HG03039 (cell line): Measurements from ENCODE around the gene FAM163B.
"Not testable (repeated sequence)": the region's sequence is repeated elsewhere in the genome, so short reads cannot be mapped to it uniquely, and the experiment has no call there.

ENCODE experiments used
- ATAC-seq: cut with Tn5 transposase; IDR thresholded peaks from one replicate; pipeline ENCODE4 v1.9.1; 2021; ENCODE audit warnings: mild to moderate bottlenecking, moderate library complexity; ENCODE audit not compliant: unreplicated experiment

Gene FAM163B

DNA sequence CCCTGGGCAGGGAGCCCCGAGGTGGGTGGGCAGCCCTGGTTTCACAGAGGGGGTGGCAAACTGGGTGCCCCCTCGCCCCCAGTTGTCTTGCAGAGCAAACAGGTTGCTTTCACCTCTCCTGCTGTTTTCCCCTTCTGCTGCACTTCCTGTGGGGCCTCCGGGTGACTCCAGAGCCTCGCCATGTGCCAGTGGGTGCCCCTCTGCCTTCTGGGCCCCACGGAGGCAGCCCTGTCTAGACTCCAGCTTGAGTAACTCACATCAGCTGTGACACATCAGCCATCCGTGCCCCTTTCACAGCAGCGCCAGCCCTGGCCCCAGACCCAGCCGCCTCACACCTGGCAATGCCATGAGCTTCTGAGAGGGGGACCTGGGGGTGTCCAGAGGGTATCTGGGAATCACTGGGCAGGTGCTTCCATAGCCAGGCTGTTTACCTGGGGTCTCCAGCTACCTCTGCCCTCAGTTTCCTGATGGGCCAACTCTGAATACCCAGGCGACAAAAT lies 37.7 kb downstream of the FAM163B start:
- ATAC-seq = no peak

DNA sequence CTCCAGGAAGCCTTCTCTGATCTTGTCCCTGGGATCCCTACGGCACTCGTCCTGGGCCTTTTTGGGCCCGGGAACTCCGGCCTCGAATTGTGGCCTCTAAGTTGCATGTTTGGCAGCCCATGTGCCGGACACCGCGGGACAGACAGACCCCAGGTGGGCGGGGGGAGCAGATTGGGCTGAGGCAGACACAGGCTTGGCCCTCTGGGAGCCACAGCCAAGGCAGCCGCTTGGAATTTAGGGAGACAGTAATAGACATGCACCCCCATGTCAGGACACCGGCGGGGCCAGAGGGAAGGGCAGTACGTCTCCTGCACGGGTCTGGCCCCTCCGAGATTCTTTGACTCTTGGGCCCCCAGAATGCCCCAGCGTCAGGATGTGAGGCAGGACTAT lies 38.5 kb downstream of the FAM163B start:
- ATAC-seq = no peak

DNA sequence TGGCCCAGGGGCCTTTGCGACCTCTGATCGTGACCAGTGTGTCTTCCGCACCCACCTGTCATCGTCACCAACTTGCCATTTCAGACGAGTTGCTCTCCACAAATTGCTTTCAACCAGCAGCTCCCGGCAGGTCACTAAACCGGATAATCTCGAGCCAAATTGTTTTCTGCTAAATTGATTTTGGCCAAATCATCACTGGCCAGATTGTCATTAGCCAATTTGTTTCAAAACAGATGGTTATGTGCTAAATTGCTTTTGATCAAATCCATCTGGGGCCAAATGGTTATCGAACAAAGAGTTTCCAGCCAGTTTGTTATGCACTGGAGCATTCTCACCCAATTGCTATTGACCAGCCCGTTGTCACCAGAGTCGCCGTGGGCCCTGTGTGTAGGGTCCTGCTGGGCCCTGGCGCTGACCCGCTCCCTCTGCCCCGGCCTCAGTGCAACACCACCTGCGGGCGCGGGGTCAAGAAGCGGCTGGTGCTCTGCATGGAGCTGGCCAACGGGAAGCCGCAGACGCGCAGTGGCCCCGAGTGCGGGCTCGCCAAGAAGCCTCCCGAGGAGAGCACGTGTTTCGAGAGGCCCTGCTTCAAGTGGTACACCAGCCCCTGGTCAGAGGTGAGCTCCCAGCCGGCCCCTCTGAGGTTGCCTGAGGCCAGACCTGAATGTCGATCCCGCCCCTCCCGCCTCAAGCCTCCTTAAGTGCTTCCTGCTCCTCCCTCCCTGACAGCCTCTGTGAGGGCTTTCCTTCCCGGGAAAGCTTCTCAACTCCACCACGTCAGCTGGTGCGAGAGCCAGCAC lies 39.1 kb downstream of the FAM163B start:
- no peak for ATAC-seq

DNA sequence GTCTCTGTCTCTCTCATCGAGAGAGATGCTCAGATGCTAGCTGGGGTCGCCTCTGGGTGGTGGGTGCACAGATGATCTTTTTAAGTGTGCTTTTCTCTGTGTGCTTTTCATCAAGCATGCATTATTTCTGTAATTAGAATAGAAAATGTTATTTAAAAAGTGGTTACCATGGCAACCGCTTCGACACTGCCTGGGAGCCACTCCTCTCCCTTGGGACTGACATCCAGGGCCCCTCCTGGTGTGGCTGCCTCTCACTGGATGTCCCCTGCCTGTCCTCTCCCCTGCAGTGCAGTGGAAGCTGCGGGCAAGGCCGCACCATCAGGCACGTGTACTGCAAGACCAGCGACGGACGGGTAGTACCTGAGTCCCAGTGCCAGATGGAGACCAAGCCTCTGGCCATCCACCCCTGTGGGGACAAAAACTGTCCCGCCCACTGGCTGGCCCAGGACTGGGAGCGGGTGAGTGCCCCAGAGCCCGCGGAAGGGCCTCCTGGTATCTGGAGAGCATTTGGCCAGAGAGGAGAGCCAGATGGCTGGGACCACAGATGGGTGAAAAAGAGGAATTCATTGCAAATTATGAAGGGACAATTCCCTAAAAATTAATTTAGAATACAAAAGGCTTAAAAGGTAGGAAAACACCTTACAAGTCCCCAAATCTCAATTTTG lies 39.9 kb downstream of the FAM163B start:
- no peak for ATAC-seq

DNA sequence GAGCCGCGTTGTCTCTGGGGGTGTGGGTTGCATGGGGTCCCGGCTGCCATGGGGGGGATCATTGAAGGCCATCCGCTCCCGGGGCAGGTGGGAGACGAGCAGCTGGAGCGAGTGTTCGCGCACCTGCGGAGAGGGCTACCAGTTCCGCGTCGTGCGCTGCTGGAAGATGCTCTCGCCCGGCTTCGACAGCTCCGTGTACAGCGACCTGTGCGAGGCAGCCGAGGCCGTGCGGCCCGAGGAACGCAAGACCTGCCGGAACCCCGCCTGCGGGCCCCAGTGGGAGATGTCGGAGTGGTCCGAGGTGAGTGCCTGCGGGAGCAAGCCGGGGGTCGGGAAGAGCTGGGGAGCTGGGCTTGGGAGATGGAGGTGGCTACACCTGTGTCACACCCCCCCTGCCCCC lies 41.0 kb downstream of the FAM163B start:
- no peak for ATAC-seq

DNA sequence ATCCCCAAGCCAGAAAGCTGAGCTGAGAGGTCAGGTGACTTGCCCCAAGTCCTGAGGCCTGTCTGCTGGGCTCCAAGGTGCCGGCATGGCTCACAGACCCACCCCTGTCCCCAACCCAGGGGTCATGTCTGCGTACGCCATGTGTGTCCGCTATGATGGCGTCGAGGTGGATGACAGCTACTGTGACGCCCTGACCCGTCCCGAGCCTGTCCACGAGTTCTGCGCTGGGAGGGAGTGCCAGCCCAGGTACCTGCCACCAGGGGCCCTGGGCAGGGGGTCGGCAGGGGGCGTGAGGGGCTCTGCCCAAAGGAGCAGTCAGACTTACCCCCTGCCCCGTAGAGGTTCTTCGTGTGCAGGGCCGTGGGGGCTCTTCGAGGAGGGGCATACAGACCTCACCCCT lies 42.4 kb downstream of the FAM163B start:
- no peak for ATAC-seq

DNA sequence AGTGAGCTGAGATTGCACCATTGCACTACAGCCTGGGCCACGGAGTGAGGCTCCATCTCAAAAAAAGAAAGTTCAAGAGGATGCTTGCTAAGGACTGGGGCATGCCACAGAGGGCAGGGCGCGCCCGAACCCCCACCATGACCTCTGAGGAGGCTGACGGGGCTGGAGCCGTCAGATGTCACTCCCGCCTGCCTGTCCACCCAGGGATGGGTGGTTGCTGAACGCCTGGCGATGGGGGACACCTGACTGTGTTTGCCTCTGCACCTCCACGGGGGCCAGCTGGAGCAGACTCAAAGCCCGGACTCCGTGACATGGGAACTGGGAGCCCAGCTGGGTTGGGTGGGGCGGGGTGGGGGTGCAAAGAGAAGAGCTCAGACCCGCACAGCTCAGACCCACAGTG lies 42.8 kb downstream of the FAM163B start:
- no peak for ATAC-seq

DNA sequence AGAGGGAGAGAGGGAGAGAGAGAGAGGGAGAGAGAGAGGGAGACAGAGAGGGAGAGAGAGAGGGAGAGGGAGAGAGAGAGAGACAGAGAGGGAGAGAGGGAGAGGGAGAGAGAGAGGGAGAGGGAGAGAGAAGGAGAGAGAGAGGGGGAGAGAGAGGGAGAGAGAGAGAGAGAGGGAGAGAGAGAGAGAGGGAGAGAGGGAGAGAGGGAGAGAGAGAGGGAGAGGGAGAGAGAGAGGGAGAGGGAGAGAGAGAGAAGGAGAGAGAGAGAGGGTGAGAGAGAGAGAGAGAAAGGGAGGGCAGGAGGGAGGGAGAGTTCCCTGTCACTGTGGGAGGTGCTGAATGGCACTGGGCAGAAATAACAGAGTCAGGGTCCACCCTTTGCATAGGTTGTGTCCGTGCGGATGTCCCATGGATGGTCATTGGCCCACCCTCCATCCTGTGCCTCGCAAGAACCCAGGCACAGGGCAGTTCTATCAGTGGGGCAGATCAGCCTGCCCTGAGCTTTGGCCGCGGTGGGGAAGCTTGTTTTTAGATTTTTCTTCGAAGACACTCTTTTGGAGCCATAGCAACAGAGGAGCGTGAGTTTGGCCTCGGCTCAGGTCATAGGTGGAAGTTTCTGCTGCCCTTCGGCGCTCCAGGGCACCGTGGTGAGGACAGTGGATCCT lies 44.6 kb downstream of the FAM163B start:
- no peak for ATAC-seq

DNA sequence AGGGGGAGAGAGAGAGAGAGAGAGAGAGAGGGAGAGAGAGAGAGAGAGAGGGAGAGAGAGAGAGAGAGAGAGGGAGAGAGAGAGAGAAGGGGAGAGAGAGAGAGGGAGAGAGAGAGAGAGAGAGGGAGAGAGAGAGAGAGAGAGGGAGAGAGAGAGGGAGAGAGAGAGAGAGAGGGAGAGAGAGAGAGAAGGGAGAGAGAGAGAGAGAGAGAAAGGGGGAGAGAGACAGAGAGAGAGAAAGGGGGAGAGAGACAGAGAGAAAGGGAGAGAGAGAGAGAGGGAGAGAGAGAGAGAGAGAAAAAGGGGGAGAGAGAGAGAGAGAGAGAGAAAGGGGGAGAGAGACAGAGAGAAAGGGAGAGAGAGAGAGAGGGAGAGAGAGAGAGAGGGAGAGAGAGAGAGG lies 45.4 kb downstream of the FAM163B start:
- ATAC-seq = not testable (repeated sequence)

DNA sequence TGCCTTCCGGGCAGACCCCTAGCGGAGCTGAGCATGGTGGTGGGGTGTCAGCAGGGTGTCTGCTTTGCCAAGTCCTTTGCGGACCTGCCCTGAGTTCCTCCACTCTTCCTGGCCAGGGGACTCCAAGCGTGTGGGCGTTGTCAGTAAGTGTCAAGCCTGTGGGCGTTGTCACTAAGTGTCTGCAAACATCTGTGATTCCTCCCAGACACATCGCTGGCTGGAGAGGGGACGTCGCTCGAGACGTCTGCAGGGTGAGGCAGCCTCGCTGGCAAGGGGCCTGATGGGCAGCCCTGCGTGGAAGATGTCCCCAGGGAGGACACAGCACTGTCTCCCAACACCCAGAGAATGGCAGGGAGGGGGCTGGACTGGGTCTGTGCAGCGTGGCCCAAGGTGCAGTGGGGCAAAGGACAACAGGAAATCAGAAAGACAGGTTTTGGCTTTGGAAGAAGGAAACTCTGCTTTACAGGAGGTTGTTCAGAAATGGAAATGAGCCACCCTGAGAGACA lies 45.8 kb downstream of the FAM163B start:
- no peak for ATAC-seq

DNA sequence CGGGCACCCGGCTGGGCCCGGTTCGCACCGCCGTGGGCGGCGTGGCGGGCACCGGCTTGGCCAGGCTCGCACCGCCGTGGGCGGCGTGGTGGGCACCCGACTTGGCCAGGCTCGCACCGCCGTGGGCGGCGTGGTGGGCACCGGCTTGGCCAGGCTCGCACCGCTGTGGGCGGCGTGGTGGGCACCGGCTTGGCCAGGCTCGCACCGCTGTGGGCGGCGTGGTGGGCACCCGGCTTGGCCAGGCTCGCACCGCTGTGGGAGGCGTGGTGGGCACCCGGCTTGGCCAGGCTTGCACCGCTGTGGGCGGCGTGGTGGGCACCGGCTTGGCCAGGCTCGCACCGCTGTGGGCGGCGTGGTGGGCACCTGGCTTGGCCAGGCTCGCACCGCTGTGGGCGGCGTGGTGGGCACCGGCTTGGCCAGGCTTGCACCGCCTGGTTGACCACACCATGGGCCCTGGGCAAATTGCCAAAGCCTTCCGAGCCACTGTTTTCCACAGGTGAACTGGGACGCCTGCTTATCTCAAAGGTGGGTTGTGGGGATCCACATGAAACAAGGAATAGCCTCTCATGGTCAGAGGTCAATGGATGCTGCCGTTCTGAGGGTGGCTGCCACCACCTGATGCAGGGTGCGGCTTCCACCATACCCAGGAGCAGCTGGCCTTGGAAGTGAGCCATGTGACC lies 46.4 kb downstream of the FAM163B start:
- ATAC-seq = no peak

DNA sequence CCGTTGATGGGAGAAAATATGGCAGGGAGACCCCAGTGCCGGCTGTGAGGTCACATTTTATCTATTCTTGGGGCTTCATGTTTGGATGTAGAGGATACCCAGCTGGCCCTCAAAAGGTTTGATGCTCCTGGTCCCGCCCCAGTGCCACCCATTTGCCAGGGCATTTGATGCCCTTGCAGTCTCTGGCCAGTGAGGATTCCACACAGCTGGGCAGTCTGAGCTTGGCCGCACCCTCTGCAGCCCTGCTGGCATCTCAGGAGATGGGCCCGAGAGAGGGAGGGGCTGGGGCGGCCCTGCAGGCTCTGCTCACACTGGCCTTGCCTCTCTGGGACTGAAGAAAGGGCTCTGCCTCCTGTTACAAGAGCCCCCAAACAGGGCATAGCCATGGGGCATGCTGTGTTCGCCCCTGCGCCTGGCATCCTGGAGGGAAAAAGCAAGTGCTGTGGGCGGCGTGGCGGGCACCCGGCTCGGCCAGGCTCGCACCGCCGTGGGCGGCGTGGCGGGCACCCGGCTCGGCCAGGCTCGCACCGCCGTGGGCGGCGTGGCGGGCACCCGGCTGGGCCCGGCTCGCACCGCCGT lies 47.1 kb downstream of the FAM163B start:
- no peak for ATAC-seq

DNA sequence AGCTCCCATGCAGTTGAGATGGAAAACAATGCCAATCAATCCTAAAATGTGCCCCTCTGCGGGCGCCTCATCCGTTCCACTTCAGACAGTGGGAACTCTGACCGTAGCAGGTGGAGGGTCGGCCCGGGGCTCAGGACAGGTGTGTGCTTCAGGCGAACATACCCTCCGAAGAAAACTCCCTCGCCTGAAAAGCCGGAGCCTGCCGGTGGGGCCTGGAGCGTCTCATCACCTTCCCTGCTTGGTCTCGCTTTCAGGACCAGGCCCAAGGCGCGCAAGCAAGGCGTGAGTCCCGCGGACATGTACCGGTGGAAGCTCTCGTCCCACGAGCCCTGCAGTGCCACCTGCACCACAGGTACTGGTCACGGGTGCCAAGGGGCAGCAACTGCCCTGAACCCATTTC lies 48.2 kb downstream of the FAM163B start:
- ATAC-seq = no peak

DNA sequence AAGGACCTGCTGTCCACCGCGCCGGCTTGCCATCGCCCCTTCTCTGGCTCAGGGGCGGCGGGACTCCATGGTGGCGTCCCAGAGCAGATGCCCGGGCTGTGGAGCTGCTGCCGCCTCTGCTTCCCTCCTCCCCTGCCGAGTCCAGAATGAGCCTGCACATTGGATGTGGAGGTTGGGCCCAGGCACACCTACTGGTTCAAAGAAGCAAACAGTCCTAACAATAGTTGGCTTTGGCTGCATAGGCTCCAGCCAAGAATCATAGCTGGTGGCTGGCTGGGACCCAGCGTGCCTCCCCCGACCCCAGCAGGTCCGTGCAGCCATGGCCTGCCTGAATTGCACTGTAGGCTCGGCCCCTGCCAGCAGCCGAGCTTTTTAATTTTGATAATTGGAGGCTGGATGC lies 48.9 kb downstream of the FAM163B start:
- ATAC-seq = no peak

DNA sequence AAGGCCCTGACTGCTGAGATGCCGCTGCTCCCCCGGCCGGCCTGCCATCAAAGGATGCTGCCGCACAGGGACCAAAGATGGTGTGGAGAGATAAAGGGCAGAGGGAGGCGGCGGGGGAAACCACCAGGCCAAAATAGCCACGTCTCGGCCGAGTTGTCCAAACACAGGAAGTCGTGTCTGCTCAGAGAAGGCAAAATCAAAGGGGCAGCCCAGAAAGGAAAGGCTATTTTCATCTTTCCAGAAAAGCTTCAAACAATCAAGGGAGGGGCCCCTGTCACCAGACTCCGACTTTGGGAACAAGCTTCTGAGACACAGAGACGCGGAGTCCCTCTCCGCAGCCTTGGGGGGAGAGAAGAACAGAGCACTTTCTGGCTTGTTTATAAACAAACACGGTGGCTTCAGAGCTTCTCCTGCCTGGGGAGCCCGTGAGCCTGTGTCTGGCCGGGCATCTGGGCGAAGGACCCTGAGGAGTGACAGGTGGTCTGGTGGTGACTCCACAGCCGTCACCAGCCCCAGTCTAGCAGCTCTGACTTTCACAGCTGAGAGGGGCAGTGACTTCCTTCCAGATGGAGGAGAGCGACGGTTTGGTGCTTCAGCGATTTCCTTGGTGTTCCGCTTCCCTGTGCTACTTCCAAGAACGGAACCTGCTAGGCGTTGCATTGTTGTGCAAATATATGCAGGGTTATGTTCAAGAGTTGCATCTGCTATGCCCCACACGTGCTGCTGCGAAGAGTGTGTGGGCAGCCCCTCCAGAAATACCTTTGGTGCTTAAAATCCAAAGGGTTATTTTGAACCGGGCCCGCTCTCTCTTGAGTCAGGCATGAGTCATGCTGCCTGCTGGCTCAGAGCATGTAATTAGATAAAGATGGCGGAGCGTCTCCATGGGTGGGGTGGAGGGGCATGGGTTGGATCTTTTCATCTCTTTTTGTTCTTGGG lies 50.7 kb downstream of the FAM163B start:
- ATAC-seq = no peak

DNA sequence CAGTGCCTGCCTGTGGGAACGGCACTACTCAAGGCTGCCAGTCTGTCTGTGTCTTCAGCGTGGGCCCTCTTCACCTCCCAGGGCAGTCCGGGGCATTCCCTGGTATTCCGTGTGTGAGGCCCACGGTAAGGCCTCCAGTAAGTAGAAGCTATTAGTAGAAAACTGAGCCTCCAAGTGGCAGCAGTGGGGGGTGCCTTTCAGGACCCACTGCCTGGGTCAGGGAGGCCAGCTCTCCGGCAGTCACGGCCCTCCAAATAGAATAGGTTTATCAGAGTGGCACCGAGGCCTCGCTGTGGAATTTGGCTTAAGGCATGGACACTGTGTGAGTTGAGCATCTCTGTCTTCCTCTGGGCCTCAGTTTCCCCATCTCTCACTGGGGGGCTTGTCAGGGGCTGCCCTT lies 51.6 kb downstream of the FAM163B start:
- no peak for ATAC-seq

DNA sequence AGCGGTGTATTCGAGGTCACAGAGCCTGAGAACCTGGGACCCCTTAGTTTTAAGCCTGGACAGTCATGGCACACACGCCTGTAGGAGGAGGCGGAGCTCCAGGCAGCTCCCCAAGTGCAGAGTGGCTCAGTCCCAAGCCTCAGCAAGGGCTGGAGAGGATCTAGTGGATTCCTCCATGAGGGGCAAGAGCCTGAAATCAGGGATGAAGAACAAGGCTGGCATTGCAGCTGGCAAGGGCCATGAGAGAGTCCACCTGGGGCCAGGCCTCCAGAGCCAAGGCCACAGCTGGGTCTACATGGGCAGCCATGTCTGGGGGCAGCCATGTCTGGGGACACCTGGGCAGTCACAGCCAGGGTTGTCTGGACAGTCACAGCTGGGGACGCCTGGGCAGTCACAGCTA lies 52.8 kb downstream of the FAM163B start:
- no peak for ATAC-seq

DNA sequence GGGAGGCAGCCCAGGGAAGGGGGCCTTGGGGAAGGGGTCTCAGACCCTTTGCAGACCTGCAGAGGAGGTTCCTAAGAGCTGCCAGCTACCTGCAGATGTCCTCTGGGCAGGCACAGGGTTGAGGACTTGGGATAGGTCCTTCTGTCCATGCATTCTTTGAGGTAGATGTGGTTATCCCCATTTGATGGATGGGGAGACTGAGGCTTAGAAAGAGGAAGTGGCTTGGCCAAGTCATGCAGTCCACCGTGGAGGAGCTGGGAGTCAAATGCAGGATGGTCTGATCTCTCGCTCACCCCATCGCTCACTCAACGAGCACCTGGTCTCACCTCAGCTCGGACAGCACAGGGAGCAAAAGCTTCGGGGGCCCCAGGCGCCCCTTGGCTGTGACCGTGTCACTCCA lies 54.5 kb downstream of the FAM163B start:
- no peak for ATAC-seq

DNA sequence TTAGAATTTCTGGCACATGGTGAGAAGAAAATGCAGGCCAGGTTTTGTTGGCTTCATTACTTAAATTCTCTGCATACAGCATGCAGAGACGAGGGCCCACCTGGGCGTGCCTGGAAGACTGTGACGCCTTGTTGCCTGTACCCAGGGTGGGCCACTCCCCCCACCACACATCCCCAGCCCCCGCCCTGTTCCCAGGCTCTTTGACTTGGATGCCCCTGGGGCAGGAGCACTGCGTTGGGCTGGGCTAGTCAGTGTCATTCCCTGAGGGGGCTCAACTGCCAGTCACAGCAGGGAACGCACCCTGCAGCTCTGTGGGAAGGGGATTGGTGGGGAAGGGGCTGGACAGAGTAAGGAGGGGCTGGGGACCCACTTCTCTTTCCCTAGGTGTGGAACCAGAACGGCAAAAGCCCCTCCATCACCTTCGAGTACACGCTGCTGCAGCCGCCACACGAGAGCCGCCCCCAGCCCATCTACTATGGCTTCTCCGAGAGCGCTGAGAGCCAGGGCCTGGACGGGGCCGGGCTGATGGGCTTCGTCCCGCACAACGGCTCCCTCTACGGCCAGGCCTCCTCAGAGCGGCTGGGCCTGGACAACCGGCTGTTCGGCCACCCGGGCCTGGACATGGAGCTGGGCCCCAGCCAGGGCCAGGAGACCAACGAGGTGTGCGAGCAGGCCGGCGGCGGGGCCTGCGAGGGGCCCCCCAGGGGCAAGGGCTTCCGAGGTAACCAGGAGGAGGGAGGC lies 55.0 kb downstream of the FAM163B start:
- no peak for ATAC-seq
